H1 (cell line): ENCODE results near the gene RIMS1. TPM values are rescaled to one million over a fixed set of nuclear protein-coding genes. Genes with fewer than 3 reads are reported as not detected.

Experiments
- CHD7 ChIP-seq: fragments of 300-600 bp; sonication (generic); IDR thresholded peaks from 2 replicates; pipeline ENCODE4 v1.7.1; 2012; ENCODE audit warnings: low read length, moderate library complexity, mild to moderate bottlenecking, inconsistent platforms; ENCODE audit not compliant: insufficient replicate concordance
- POU5F1 ChIP-seq: IDR thresholded peaks from 2 replicates; pipeline ENCODE4 v1.6.1; 2011; ENCODE audit warnings: low read depth, mild to moderate bottlenecking, low read length, moderate library complexity
- polyA plus RNA-seq, 7 experiments: library from polyadenylated mRNA; depleted of rRNA in 3 of 7; stranded (reverse) in 5 of 7; unstranded in 2 of 7; fragments of >200 nt in 5 of 7; fragments of 200-250 nt in 2 of 7; gene quantifications; 1 replicate in 5 of 7; 2 replicates in 1 of 7; 4 replicates in 1 of 7; pipeline versions ENCODE4 v1.2.1 to v1.2.3, GENCODE V29; 2011 to 2013; ENCODE audit warnings: missing spikeins in 2 of 7, mixed read lengths in 2 of 7
- total RNA-seq: library from RNA; stranded (reverse); fragmentation: NEBNext Ultra II Directional; extraction: Animal tissue kit (Norgen Biotek cat#: 25700); gene quantifications from 2 replicates; pipeline ENCODE4 v1.2.1, GENCODE V29; 2021

The RIMS1 gene
- total and polyA plus RNA-seq, 2 of the 8 experiments (the other 6 are each of a cell fraction or from before 2014, with no cell fraction given), result 0.63 to 2.3 TPM

DNA sequence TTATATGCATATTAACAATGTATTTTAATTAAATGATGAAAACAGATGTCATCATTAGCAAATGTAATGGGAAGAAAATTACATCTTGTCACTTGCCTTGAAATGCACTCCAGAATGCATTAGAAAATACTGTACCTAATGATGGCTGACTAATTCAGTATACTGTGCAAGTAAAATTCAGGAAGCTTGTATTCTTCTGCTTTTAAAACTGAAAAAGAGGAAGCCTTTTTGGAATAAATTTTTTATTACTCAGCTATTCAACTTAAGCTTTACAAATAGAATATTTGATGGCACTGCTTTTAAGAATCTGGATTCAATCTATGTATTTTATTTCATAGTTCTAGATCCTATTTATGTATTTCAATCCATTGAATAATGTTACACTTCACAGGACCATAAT lies 195.5 kb downstream of the RIMS1 start (continued):
- TF ChIP-seq CHD7 (no peak), POU5F1 (no peak)
